Body of pancreas (tissue), 4 donors: ENCODE measurements around the gene TFDP3. TPM values are rescaled to one million over a fixed set of nuclear protein-coding genes. Genes with fewer than 3 reads are reported as not detected.
A peak's percentile ranks its signal among the peaks of the same experiment; 100 is the strongest.

ENCODE experiments used
- ATAC-seq: fragments of 150-250 bp; one replicate; pipeline ENCODE4 v1.9.1; 2016
- DNase-seq, 4 donors: peaks; one replicate each; pipeline ENCODE4 v3.0.0-alpha.2; 2019
- H3K27ac ChIP-seq, 4 donors: fragments of 200-600 bp; sonication (generic); 1 replicate in 3 of 4; 2 replicates in 1 of 4; pipeline versions ENCODE4 v1.5.1 to v1.6.1; 2016 to 2019; ENCODE audit warnings: mild to moderate bottlenecking in 1 of 4, mixed read lengths in 1 of 4, moderate library complexity in 1 of 4
- H3K27me3 ChIP-seq, 2 donors: fragments of 200-600 bp; sonication (generic); one replicate each; pipeline ENCODE4 v1.6.0; 2016; ENCODE audit warnings: mild to moderate bottlenecking in 1 of 2
- H3K36me3 ChIP-seq, 2 donors: fragments of 200-600 bp; sonication (generic); replicated peaks in 1 of 2; 2 replicates each; pipeline ENCODE4 v1.5.1; 2016; ENCODE audit warnings: low read depth in 2 of 2; ENCODE audit not compliant: insufficient read depth in 1 of 2
- H3K4me1 ChIP-seq: fragments of 200-600 bp; sonication (generic); one replicate; pipeline ENCODE4 v1.6.0; 2016
- H3K4me3 ChIP-seq, 2 donors: fragments of 200-600 bp; sonication (generic); 1 replicate in 1 of 2; 2 replicates in 1 of 2; pipeline ENCODE4 v1.5.1; 2016 to 2019
- H3K9me3 ChIP-seq, 3 donors: fragments of 200-600 bp; sonication (generic); 1 replicate in 2 of 3; 2 replicates in 1 of 3; pipeline ENCODE4 v1.5.1; 2016
- POLR2A ChIP-seq, 3 donors: fragments of 450-650 bp; IDR thresholded peaks; one replicate each; pipeline ENCODE4 v1.6.1; 2016; ENCODE audit warnings: antibody characterized with exemption in 3 of 3, mild to moderate bottlenecking in 2 of 3
- WGBS, 2 donors: methylation state at CpG; one replicate each; pipeline ENCODE4 v1.1.5; 2017; 5-methylcytosine and 5-hydroxymethylcytosine counted together
- intact Hi-C: fragments of 100-400 bp; cut with DNase I; formaldehyde crosslinking; loops from one replicate; pipeline ENCODE4 v1.15.1; 2023
- total RNA-seq, 2 donors: library from RNA; depleted of rRNA; stranded (reverse); fragments of >200 nt; gene quantifications; one replicate each; pipeline ENCODE4 v1.1.0, GENCODE V29; 2016
- TF ChIP-seq, protein P1 (sequence below), 7 experiments: fragments of 450-650 bp in 4 of 7; fragments of 200-600 bp in 3 of 7; sonication (generic) in 3 of 7; IDR thresholded peaks; one replicate each; pipeline ENCODE4 v1.5.1; 2016 to 2019; ENCODE audit warnings: antibody characterized with exemption in 7 of 7

The TFDP3 gene
- total RNA-seq, 2 donors from 2014 or later, result not detected

DNA sequence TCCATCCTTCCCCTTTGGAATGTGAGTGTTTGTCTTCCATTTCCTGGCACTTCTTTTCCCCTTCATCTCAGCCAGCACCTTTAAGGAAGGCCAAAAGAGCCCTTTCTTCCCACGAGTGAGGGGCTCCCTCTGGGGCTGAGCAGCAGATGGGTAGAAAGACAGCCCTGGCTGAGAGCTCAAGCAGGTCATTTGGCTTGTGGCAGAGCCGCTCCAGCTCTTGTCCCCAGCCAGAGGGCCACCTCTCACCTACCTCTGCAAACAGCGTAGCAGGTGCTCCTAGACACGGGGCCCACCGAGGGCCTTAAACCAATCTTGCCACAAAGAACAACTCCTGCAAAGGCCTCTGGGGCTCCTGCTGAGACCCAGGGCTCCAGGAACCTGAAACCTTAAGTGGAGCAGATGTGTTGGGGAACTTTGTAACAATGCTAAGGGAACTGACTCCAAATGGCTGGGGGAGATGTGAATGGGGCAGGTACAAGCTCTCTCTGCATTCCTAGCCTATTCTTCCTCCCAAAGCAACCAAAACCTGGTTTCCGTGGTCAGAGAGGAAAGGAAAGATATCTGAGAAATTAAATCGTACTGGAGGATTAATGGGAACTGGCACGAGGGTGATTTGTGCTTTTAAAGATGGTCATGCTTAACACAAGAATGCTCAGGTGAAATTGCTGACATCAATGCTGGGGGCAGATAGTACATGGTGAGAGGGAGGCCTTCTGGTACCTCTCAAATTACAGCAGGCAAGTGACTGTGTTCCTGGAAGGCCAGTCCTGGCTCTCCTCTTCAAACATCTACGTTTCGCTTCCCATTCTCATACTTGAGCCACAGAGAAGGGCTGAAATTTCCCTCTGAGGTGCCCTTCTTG lies 27.0 kb downstream of the TFDP3 start:
- WGBS, 2 donors, result 76 to 78% methylated on average over 6 to 10 of the region's 10 CpGs
- ATAC-seq (no peak), DNase-seq (no peak)
- H3K27me3 ChIP-seq, result no peaks in the 10 kb centered on the region
- TF ChIP-seq, protein P1, sequence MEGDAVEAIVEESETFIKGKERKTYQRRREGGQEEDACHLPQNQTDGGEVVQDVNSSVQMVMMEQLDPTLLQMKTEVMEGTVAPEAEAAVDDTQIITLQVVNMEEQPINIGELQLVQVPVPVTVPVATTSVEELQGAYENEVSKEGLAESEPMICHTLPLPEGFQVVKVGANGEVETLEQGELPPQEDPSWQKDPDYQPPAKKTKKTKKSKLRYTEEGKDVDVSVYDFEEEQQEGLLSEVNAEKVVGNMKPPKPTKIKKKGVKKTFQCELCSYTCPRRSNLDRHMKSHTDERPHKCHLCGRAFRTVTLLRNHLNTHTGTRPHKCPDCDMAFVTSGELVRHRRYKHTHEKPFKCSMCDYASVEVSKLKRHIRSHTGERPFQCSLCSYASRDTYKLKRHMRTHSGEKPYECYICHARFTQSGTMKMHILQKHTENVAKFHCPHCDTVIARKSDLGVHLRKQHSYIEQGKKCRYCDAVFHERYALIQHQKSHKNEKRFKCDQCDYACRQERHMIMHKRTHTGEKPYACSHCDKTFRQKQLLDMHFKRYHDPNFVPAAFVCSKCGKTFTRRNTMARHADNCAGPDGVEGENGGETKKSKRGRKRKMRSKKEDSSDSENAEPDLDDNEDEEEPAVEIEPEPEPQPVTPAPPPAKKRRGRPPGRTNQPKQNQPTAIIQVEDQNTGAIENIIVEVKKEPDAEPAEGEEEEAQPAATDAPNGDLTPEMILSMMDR (IDR thresholded peaks at IDR 0.05), result no peak
- no peak for TF ChIP-seq POLR2A (IDR thresholded peaks at IDR 0.05)
- peaks cover 3% of the 10 kb centered on the region for H3K4me1 ChIP-seq
- H3K4me3 ChIP-seq, result no peak overlapping the region
- no peak overlapping the region for H3K27ac ChIP-seq
- intact Hi-C loops, result no loop called here
- H3K36me3 ChIP-seq, result no peaks in the 10 kb centered on the region
- no peaks in the 10 kb centered on the region for H3K9me3 ChIP-seq

GRCh38 chrX:133189195-133189594 lies 29.0 kb downstream of the TFDP3 start:
- intact Hi-C loops, result no loop called here
- Histone ChIP-seq H3K4me1 (peaks cover 10% of the 10 kb centered on the region), H3K27ac (no peak overlapping the region), H3K36me3 (no peaks in the 10 kb centered on the region), H3K4me3 (no peak overlapping the region), H3K27me3 (no peaks in the 10 kb centered on the region), H3K9me3 (no peaks in the 10 kb centered on the region)
- WGBS, 2 donors, result 66 to 67% methylated on average over 8 of the region's 8 CpGs
- no peak for TF ChIP-seq POLR2A (IDR thresholded peaks at IDR 0.05)
- TF ChIP-seq, protein P1 (IDR thresholded peaks at IDR 0.05), result no peak
- DNase-seq, result no peak
- no peak for ATAC-seq

GRCh38 chrX:133188631-133189030 lies 29.5 kb downstream of the TFDP3 start:
- H3K27ac ChIP-seq, result no peak overlapping the region
- H3K27me3 ChIP-seq, result no peaks in the 10 kb centered on the region
- no peak overlapping the region for H3K4me3 ChIP-seq
- no peaks in the 10 kb centered on the region for H3K9me3 ChIP-seq
- TF ChIP-seq, protein P1 (IDR thresholded peaks at IDR 0.05), result no peak
- TF ChIP-seq POLR2A (IDR thresholded peaks at IDR 0.05), result no peak
- ATAC-seq (no peak), DNase-seq (no peak)
- intact Hi-C loops, result no loop called here
- H3K4me1 ChIP-seq, result peaks cover 10% of the 10 kb centered on the region
- WGBS, 2 donors, result 77 to 84% methylated on average over 3 of the region's 3 CpGs
- no peaks in the 10 kb centered on the region for H3K36me3 ChIP-seq

GRCh38 chrX:133185938-133186337 lies 32.2 kb downstream of the TFDP3 start:
- TF ChIP-seq POLR2A (IDR thresholded peaks at IDR 0.05), result no peak
- TF ChIP-seq, protein P1 (IDR thresholded peaks at IDR 0.05), result no peak
- H3K27ac ChIP-seq, result peak overlapping the region in 2 of 4 donors; percentile 12 to 34
- H3K27me3 ChIP-seq, result no peaks in the 10 kb centered on the region
- peaks cover 10% of the 10 kb centered on the region for H3K4me1 ChIP-seq
- H3K4me3 ChIP-seq, result no peak overlapping the region
- DNase-seq (peak; percentile 11 to 49 (median 30)), ATAC-seq (peak; percentile 82)
- no peaks in the 10 kb centered on the region for H3K36me3 ChIP-seq
- 8 to 11% methylated on average over 2 of the region's 2 CpGs for WGBS, 2 donors
- H3K9me3 ChIP-seq, result no peaks in the 10 kb centered on the region
- intact Hi-C loops, result no loop called here
